22Rv1 (cell line): ENCODE measurements around the gene RABEPK.

Source experiments
- ZFX ChIP-seq: fragments of 450-650 bp; IDR thresholded peaks from 2 replicates; pipeline ENCODE4 v1.6.1; 2017; ENCODE audit warnings: antibody characterized with exemption, borderline replicate concordance
- TF ChIP-seq, protein P1 (sequence below): fragments of 450-650 bp; IDR thresholded peaks from 2 replicates; pipeline ENCODE4 v1.5.1; 2017; ENCODE audit warnings: mild to moderate bottlenecking

DNA sequence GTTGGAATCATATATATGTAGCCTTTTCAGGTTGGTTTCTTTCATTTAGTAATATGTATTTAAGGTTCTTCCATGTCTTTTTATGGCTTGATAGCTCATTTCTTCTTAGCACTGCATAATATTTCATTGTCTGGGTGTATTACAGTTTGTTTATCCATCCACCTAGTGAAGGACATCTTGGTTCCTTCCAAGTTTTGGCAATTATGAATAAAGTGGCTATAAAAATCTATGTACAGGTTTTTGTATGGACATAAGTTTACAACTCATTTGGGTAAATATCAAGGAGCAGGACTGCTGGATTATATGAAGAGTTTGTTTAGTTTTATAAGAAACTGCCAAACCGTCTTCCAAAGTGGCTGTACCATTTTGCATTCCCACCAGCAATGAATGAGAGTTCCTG is 22.5 kb upstream of the RABEPK start:
- TF ChIP-seq, protein P1, sequence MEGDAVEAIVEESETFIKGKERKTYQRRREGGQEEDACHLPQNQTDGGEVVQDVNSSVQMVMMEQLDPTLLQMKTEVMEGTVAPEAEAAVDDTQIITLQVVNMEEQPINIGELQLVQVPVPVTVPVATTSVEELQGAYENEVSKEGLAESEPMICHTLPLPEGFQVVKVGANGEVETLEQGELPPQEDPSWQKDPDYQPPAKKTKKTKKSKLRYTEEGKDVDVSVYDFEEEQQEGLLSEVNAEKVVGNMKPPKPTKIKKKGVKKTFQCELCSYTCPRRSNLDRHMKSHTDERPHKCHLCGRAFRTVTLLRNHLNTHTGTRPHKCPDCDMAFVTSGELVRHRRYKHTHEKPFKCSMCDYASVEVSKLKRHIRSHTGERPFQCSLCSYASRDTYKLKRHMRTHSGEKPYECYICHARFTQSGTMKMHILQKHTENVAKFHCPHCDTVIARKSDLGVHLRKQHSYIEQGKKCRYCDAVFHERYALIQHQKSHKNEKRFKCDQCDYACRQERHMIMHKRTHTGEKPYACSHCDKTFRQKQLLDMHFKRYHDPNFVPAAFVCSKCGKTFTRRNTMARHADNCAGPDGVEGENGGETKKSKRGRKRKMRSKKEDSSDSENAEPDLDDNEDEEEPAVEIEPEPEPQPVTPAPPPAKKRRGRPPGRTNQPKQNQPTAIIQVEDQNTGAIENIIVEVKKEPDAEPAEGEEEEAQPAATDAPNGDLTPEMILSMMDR: no peak
- TF ChIP-seq ZFX: no peak
